Colon (tissue), 2 donors: Measurements from ENCODE around the gene MAST1.
"Not testable (repeated sequence)": the region's sequence is repeated elsewhere in the genome, so short reads cannot be mapped to it uniquely, and the experiment has no call there.

Experiments
- FAIRE-seq: peaks from 2 replicates; lab custom pipeline; 2012; peaks lifted over from hg19 to GRCh38; lab: Jason Lieb, UNC
- donor health status: control.
- donor health status: control.

Gene MAST1

GRCh38 chr19:12838182-12838885, at the start of gene MAST1:
Gene MAST1, plus strand, starts transcription at chr19:12838515. Its CDS starts 58 bp downstream, at chr19:12838573.
- no peak for FAIRE-seq

- no peak for FAIRE-seq
Measured at GRCh38 chr19:12788682-12789097, 49.6 kb upstream of the MAST1 start.

GRCh38 chr19:12789098-12789903, 49.0 kb upstream of the MAST1 start:
- no peak for FAIRE-seq

- FAIRE-seq, result no peak
Measured at GRCh38 chr19:12789904-12790619, 48.3 kb upstream of the MAST1 start.

- FAIRE-seq, result no peak
Measured at GRCh38 chr19:12790628-12791344, 47.5 kb upstream of the MAST1 start.

GRCh38 chr19:12791345-12792050, 46.8 kb upstream of the MAST1 start, which contains the start of gene JUNB:
Gene JUNB, plus strand, starts transcription at chr19:12791486. Its CDS starts 286 bp downstream, at chr19:12791772.
- FAIRE-seq, result no peak

- no peak for FAIRE-seq
Measured at GRCh38 chr19:12792051-12792852, 46.1 kb upstream of the MAST1 start.

- FAIRE-seq, result no peak
Measured at GRCh38 chr19:12792853-12793289, 45.4 kb upstream of the MAST1 start.

- no peak for FAIRE-seq
Measured at GRCh38 chr19:12793290-12794195, 44.8 kb upstream of the MAST1 start.

GRCh38 chr19:12794196-12794941, 43.9 kb upstream of the MAST1 start:
- no peak for FAIRE-seq

GRCh38 chr19:12794971-12795381, 43.3 kb upstream of the MAST1 start:
- FAIRE-seq, result no peak

- FAIRE-seq, result no peak
Measured at GRCh38 chr19:12796146-12797071, 41.9 kb upstream of the MAST1 start.

GRCh38 chr19:12797141-12797587, 41.2 kb upstream of the MAST1 start:
- FAIRE-seq, result no peak

- not testable (repeated sequence) for FAIRE-seq
Measured at GRCh38 chr19:12797607-12798006, 40.7 kb upstream of the MAST1 start.

- FAIRE-seq, result no peak
Measured at GRCh38 chr19:12799742-12800465, 38.4 kb upstream of the MAST1 start.

- no peak for FAIRE-seq
Measured at GRCh38 chr19:12800466-12800770, 37.9 kb upstream of the MAST1 start.

- no peak for FAIRE-seq
Measured at GRCh38 chr19:12800923-12801465, 37.3 kb upstream of the MAST1 start.
